GM18526 (cell line): ENCODE results near the gene CDX1.

ENCODE experiments used
- POLR2A ChIP-seq: IDR thresholded peaks from 3 replicates; pipeline ENCODE4 v1.6.1; 2011; ENCODE audit not compliant: insufficient read length; ENCODE audit errors: extremely low read depth

CDX1 gene

GRCh38 chr5:150161242-150162141 is 5.1 kb upstream of the CDX1 start:
- no peak for TF ChIP-seq POLR2A

DNA sequence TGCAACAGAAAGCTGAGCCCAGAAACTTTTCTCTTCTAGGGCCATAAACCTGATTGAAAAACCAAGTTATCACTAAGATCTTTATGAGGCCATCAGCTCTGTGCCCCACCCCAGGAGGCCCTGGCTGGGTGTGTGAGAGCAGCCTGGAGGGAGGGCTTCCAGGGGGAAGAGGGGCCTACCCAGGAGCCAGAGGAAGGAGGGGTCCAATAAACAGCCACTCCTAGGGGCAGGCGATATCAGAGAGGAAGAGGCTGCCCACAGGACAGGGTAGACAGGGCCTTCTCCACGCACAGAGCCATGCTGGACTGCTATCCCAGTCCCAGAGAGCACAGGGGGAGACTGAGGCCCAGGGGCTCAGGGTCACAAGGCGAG is 4.5 kb upstream of the CDX1 start:
- no peak for TF ChIP-seq POLR2A

- no peak for TF ChIP-seq POLR2A
Measured at GRCh38 chr5:150163035-150163434, 3.5 kb upstream of the CDX1 start.

DNA sequence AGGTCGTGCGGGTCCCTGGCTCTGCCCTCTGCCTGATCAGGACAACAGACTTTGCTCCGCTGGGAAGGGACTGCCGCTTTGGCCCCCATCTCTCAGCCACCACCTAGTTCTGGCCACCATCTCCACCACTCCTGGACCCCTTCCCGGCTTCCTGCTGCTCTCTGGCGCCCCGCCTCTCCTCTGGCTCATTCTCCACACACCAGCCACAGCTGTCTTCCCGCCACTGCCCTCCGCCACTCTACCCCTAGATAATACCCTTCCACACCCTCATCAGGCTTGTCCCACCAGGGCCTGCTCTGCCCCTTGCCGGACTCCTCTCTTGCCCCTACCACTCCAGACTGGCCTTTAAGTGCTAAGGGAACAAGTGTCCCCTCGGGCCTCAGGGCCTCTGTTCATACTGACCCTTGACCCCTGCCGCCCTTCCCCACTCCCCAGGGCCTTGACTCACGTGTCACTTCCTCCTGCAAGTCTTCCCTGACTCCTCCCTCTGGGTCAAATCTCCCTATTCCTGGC is 3.0 kb upstream of the CDX1 start:
- no peak for TF ChIP-seq POLR2A

DNA sequence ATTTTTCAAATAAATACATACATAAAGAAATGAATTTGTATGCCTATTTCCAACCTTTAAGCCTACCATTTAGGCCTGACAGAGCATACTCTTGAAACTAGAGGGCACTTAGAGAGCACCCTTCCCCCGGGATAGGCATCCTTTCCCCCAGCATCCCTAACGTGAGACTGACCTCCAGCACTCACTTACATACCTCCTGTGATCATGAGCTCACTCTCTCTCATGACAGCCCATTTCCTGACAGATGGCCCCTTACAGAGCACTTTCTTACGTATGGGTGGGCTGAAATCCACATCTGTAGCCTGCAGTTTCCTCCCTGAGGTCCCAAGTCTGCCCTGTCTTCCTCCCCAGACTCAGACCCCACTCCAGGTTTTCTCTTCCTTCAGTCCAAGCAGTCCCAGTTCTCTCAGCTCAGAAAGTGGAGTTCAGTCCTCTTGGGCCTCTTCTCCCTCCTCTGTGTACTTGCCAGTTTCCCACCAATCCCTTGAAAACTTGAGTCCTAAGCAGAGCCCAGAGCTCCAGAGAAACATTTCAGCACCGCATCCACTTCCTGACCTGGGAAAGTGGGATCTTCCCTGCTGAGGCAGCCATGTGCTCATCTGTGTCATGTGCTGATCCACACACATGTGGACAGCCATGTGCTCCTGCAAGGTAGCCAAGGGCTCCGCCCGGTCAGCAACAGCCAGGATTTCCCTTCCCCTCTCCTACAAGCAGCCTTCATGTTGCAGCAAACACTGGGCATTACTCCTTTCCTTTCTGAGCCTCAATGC is 2.2 kb upstream of the CDX1 start:
- no peak for TF ChIP-seq POLR2A

- no peak for TF ChIP-seq POLR2A
Measured at GRCh38 chr5:150166037-150166649, 435 bp upstream of the CDX1 start.

GRCh38 chr5:150167512-150167850 is 903 bp downstream of the CDX1 start:
- no peak for TF ChIP-seq POLR2A

- no peak for TF ChIP-seq POLR2A
Measured at GRCh38 chr5:150167908-150168307, 1.3 kb downstream of the CDX1 start.

DNA sequence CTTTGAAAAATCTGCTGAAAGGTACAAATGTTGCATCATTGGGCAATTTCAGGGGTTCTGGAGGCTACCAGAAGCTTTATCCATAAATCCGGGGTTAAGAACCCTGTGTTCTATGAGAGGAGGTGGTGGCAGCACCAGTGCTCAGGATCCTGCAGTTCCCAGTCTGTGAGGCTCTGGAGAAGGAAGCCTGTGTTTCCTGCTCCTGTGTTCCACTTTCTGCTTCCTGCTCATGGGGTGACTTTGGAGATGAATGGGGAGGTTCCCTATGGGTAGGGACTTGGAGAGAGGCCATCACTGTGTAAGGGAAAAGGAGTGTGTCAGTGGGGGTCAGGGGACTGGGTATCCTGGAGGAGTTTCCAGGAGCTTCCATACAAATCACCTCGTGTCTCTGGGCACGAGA is 2.3 kb downstream of the CDX1 start:
- TF ChIP-seq POLR2A = no peak

DNA sequence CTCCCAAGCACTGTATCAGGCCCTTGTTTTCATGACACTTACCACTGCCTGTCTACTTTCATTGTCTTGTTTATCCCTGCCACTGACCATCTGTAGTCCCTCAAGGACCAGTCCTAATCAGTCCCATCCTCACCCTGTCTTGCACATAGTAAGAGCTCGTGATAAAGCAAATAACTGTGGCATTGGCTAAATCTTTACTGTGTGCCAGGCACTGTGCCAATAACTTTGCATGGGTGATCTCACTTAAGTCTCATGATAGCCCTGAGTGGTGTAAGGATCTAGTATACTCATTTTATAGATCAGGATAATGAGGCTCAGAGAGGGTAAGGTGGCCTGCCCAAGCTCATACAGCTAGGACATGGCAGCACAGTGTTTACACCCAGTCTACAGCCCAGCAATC is 5.6 kb downstream of the CDX1 start:
- TF ChIP-seq POLR2A = no peak

- no peak for TF ChIP-seq POLR2A
Measured at GRCh38 chr5:150172556-150172955, 6.0 kb downstream of the CDX1 start.

DNA sequence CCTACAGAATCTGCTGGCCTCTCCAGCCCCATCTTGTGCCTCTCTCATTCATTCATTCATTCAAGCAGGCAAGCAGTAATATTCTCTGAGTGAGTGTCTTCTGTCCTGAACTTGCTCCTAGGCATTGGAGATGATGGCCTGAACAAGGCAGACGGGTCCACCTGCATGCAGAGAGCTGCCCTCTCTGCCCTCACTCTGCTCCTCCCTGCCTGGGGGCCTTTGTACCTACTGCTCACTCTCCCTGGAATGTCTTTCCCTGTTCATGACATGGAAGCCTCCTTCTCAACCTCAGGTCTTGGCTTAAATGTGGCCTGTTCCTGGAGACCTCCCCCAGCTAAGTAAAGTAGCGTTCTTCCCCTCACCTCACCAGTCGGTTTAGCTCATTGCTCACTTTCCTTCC is 6.6 kb downstream of the CDX1 start:
- TF ChIP-seq POLR2A = no peak

DNA sequence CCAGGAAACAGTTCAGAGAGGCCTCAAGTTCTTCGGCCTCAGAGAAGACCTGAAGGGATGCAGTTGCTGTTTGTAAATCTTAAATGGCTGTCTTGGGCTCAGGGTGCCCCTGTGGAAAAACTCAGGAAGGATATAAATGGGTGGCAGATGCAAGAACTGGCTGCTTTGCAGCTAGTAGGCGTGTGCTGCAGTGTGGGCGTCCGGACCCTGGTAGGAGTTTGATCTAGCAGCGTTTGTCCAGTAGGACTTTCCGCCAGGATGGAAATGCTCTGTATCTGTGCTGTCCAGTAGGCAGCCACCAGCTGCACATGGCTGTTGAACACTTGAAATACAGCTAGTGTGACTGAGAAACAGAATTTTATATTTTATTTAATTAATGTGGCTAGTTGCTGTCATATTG is 7.7 kb downstream of the CDX1 start:
- no peak for TF ChIP-seq POLR2A

GRCh38 chr5:150175076-150175475 is 8.5 kb downstream of the CDX1 start:
- no peak for TF ChIP-seq POLR2A

DNA sequence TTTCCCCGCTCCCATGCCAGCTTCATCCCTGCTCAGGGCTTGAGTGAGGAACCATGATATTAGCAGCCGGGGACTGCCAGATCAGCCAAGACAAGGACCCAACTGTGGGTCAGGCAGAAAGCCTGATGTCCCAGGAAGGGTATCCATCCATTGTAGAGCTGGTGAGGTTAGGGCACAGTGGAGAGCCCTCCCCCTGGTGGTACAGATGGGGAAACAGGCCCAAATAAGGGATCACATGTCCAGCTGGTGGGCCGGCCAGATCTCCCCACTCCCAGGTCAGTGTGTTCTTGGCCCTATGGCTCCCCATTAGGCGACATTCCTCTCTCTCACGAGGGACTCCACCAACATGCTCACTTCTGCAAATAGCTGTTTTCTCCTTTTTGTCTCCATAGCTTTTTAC is 9.0 kb downstream of the CDX1 start:
- TF ChIP-seq POLR2A = no peak
